Effector memory CD4-positive, alpha-beta T cell (primary cell): Measurements from ENCODE around the gene IDH1.
"Not testable (repeated sequence)": the region's sequence is repeated elsewhere in the genome, so short reads cannot be mapped to it uniquely, and the experiment has no call there.

Source experiments
- DNase-seq, 3 donors: peaks; one replicate each; pipeline ENCODE4 v3.0.0-alpha.2; 2020
- H3K27ac ChIP-seq: 2 replicates; pipeline ENCODE4 v1.7.0; 2013; ENCODE audit warnings: mild to moderate bottlenecking, low read length, moderate library complexity; ENCODE audit not compliant: insufficient read depth, poor library complexity, severe bottlenecking
- H3K27me3 ChIP-seq: replicated peaks from 2 replicates; pipeline ENCODE4 v1.7.0; 2013; ENCODE audit warnings: mild to moderate bottlenecking, low read length; ENCODE audit not compliant: insufficient read depth, control insufficient read depth, poor library complexity, severe bottlenecking
- H3K36me3 ChIP-seq: 2 replicates; pipeline ENCODE4 v1.7.0; 2013; ENCODE audit warnings: mild to moderate bottlenecking, low read length, moderate library complexity; ENCODE audit not compliant: control insufficient read depth, insufficient read depth
- H3K4me1 ChIP-seq: 2 replicates; pipeline ENCODE4 v1.7.0; 2013; ENCODE audit warnings: low read length, mild to moderate bottlenecking; ENCODE audit not compliant: control insufficient read depth, insufficient read depth, poor library complexity, severe bottlenecking
- H3K4me3 ChIP-seq: 2 replicates; pipeline ENCODE4 v1.7.0; 2013; ENCODE audit warnings: low read length, low read depth, mild to moderate bottlenecking; ENCODE audit not compliant: insufficient read depth, poor library complexity, severe bottlenecking
- H3K9me3 ChIP-seq: 2 replicates; pipeline ENCODE4 v1.7.0; 2013; ENCODE audit warnings: mild to moderate bottlenecking, low read length, moderate library complexity; ENCODE audit not compliant: control insufficient read depth

Gene IDH1

GRCh38 chr2:208222351-208222750 is 32.5 kb downstream of the IDH1 start:
- no peak overlapping the region for H3K27ac ChIP-seq
- H3K4me3 ChIP-seq = no peak overlapping the region
- H3K36me3 ChIP-seq = no peaks in the 10 kb centered on the region
- H3K4me1 ChIP-seq = no peaks in the 10 kb centered on the region
- no peak for DNase-seq
- H3K27me3 ChIP-seq = no peaks in the 10 kb centered on the region
- no peaks in the 10 kb centered on the region for H3K9me3 ChIP-seq

GRCh38 chr2:208221873-208222272 is 33.0 kb downstream of the IDH1 start:
- not testable (repeated sequence) for H3K4me3 ChIP-seq, H3K36me3 ChIP-seq, H3K27ac ChIP-seq, DNase-seq, H3K27me3 ChIP-seq, H3K4me1 ChIP-seq, H3K9me3 ChIP-seq

GRCh38 chr2:208210688-208211451 is 44.0 kb downstream of the IDH1 start:
- Histone ChIP-seq H3K9me3 (no peaks in the 10 kb centered on the region), H3K27ac (no peak overlapping the region), H3K4me1 (no peaks in the 10 kb centered on the region), H3K36me3 (no peaks in the 10 kb centered on the region), H3K27me3 (no peaks in the 10 kb centered on the region), H3K4me3 (no peak overlapping the region)
- no peak for DNase-seq

- no peak overlapping the region for H3K4me3 ChIP-seq
- H3K9me3 ChIP-seq = no peaks in the 10 kb centered on the region
- H3K36me3 ChIP-seq = no peaks in the 10 kb centered on the region
- DNase-seq = no peak
- no peaks in the 10 kb centered on the region for H3K27me3 ChIP-seq
- H3K27ac ChIP-seq = no peak overlapping the region
- H3K4me1 ChIP-seq = no peaks in the 10 kb centered on the region
Observed at GRCh38 chr2:208208335-208209085, 46.4 kb downstream of the IDH1 start.

- Histone ChIP-seq H3K9me3 (no peaks in the 10 kb centered on the region), H3K4me3 (no peak overlapping the region), H3K36me3 (no peaks in the 10 kb centered on the region), H3K4me1 (no peaks in the 10 kb centered on the region), H3K27me3 (no peaks in the 10 kb centered on the region), H3K27ac (no peak overlapping the region)
- DNase-seq = no peak
Observed at GRCh38 chr2:208207769-208208168, 47.1 kb downstream of the IDH1 start.

- Histone ChIP-seq H3K4me3 (no peak overlapping the region), H3K9me3 (no peaks in the 10 kb centered on the region), H3K27me3 (no peaks in the 10 kb centered on the region), H3K27ac (no peak overlapping the region), H3K36me3 (no peaks in the 10 kb centered on the region), H3K4me1 (no peaks in the 10 kb centered on the region)
- DNase-seq = no peak
Observed at GRCh38 chr2:208204166-208204565, 50.7 kb downstream of the IDH1 start.

- no peak overlapping the region for H3K4me3 ChIP-seq
- H3K27me3 ChIP-seq = no peaks in the 10 kb centered on the region
- no peak for DNase-seq
- H3K27ac ChIP-seq = no peak overlapping the region
- H3K9me3 ChIP-seq = no peaks in the 10 kb centered on the region
- H3K4me1 ChIP-seq = no peaks in the 10 kb centered on the region
- no peaks in the 10 kb centered on the region for H3K36me3 ChIP-seq
Observed at GRCh38 chr2:208195531-208195930, 59.3 kb downstream of the IDH1 start.

- Histone ChIP-seq H3K4me3 (no peak overlapping the region), H3K4me1 (no peaks in the 10 kb centered on the region), H3K9me3 (no peaks in the 10 kb centered on the region), H3K27me3 (no peaks in the 10 kb centered on the region), H3K36me3 (no peaks in the 10 kb centered on the region), H3K27ac (no peak overlapping the region)
- DNase-seq = no peak
Observed at GRCh38 chr2:208192611-208193236, 62.1 kb downstream of the IDH1 start.

GRCh38 chr2:208189810-208190503 is 64.9 kb downstream of the IDH1 start, which contains the start of gene C2orf80:
Gene C2orf80, minus strand, starts transcription at chr2:208190030. Its CDS starts 3,044 bp downstream, at chr2:208186986.
- Histone ChIP-seq H3K27me3 (no peaks in the 10 kb centered on the region), H3K36me3 (no peaks in the 10 kb centered on the region), H3K4me1 (no peaks in the 10 kb centered on the region), H3K9me3 (no peaks in the 10 kb centered on the region), H3K27ac (no peak within 1 kb of the TSS), H3K4me3 (no peak within 1 kb of the TSS)
- no peak for DNase-seq
